IMR-90 (cell line): Measurements from ENCODE around the gene IGFBP1. TPM values are rescaled to one million over a fixed set of nuclear protein-coding genes. Genes with fewer than 3 reads are reported as not detected.

ENCODE experiments used
- ATAC-seq: fragments of 200-7000 bp; cut with Tn5 transposase; 2 replicates; pipeline ENCODE4 v1.9.1; 2020; ENCODE audit warnings: low read depth, mild to moderate bottlenecking, moderate library complexity
- BruUV-seq: library from RNA; stranded (reverse); fragments of 400-500 nt; replicated peaks from 2 replicates; lab custom pipeline; 2021; lab: Mats Ljungman, UMichigan
- CTCF ChIA-PET: fragments of 300-600 bp; formaldehyde crosslinking; extraction: SDS; loops from one replicate; lab custom pipeline; 2021; ENCODE audit warnings: antibody characterized with exemption; lab: Yijun Ruan, JAX
- POLR2A ChIA-PET: fragments of 300-600 bp; sonication (Branson Sonifier 250); formaldehyde crosslinking; loops from one replicate; lab custom pipeline; 2022; ENCODE audit warnings: antibody characterized with exemption; ENCODE audit not compliant: unreplicated experiment; lab: Charles Lee
- DNase-seq: peaks from one replicate; pipeline ENCODE4 v3.0.0; 2013
- H2AFZ ChIP-seq: replicated peaks from 2 replicates; pipeline ENCODE3; 2013; ENCODE audit warnings: low read length, mild to moderate bottlenecking; ENCODE audit not compliant: poor library complexity
- H2AK5ac ChIP-seq: 2 replicates; pipeline ENCODE4 v1.6.1; 2013; ENCODE audit warnings: low read depth, low read length, inconsistent platforms
- H2AK9ac ChIP-seq: replicated peaks from 2 replicates; pipeline ENCODE3; 2013; ENCODE audit warnings: mild to moderate bottlenecking, low read depth, low read length, moderate library complexity; ENCODE audit not compliant: poor library complexity
- H2BK120ac ChIP-seq: 2 replicates; pipeline ENCODE4 v1.6.1; 2013; ENCODE audit warnings: low read depth, low read length, inconsistent platforms
- H2BK15ac ChIP-seq: 3 replicates; pipeline ENCODE4 v1.6.1; 2013; ENCODE audit warnings: low read depth, low read length, inconsistent platforms
- H2BK20ac ChIP-seq: 2 replicates; pipeline ENCODE4 v1.6.1; 2013; ENCODE audit warnings: low read depth, mild to moderate bottlenecking, inconsistent platforms, low read length, moderate library complexity
- H2BK5ac ChIP-seq: 2 replicates; pipeline ENCODE4 v1.6.1; 2013; ENCODE audit warnings: mild to moderate bottlenecking, low read depth, low read length, inconsistent platforms; ENCODE audit not compliant: poor library complexity, severe bottlenecking
- H3K14ac ChIP-seq: replicated peaks from 2 replicates; pipeline ENCODE4 v1.6.1; 2013; ENCODE audit warnings: low read depth, low read length, inconsistent platforms
- H3K18ac ChIP-seq: 2 replicates; pipeline ENCODE4 v1.6.1; 2013; ENCODE audit warnings: low read depth, low read length, control low read depth
- H3K23ac ChIP-seq: 2 replicates; pipeline ENCODE4 v1.6.1; 2013; ENCODE audit warnings: low read depth, low read length, inconsistent platforms
- H3K27ac ChIP-seq: 2 replicates; pipeline ENCODE4 v1.5.1; 2013; ENCODE audit warnings: mild to moderate bottlenecking, control low read depth, low read length; ENCODE audit not compliant: insufficient read depth
- H3K27me3 ChIP-seq: 2 replicates; pipeline ENCODE4 v1.6.1; 2013; ENCODE audit warnings: low read length; ENCODE audit not compliant: control insufficient read depth, insufficient read depth
- H3K36me3 ChIP-seq: 2 replicates; pipeline ENCODE4 v1.6.1; 2013; ENCODE audit warnings: low read length, mixed read lengths; ENCODE audit not compliant: control insufficient read depth, insufficient read depth
- H3K4ac ChIP-seq: 2 replicates; pipeline ENCODE4 v1.6.1; 2013; ENCODE audit warnings: low read depth, low read length, inconsistent platforms
- H3K4me1 ChIP-seq: 2 replicates; pipeline ENCODE4 v1.6.1; 2013; ENCODE audit warnings: low read length, mixed read lengths; ENCODE audit not compliant: control insufficient read depth, insufficient read depth
- H3K4me2 ChIP-seq: 2 replicates; pipeline ENCODE4 v1.6.1; 2013; ENCODE audit warnings: low read depth, mild to moderate bottlenecking, control low read depth, low read length, moderate library complexity
- H3K4me3 ChIP-seq: 2 replicates; pipeline ENCODE4 v1.5.1; 2013; ENCODE audit warnings: low read depth, mild to moderate bottlenecking, control low read depth, low read length, moderate library complexity; ENCODE audit not compliant: insufficient read depth
- H3K56ac ChIP-seq: 2 replicates; pipeline ENCODE4 v1.6.1; 2013; ENCODE audit warnings: low read length, inconsistent platforms; ENCODE audit not compliant: insufficient read depth; ENCODE audit errors: extremely low read depth
- H3K79me1 ChIP-seq, 2 experiments: 2 replicates each; pipeline ENCODE4 v1.6.1; 2013; ENCODE audit warnings: low read length in 2 of 2, inconsistent platforms in 1 of 2, low read depth in 1 of 2
- H3K9ac ChIP-seq: 2 replicates; pipeline ENCODE4 v1.6.1; 2013; ENCODE audit warnings: low read depth, low read length, control low read depth
- H3K9me1 ChIP-seq: 2 replicates; pipeline ENCODE4 v1.6.1; 2013; ENCODE audit warnings: low read length, inconsistent platforms; ENCODE audit not compliant: insufficient read depth
- H3K9me3 ChIP-seq: 2 replicates; pipeline ENCODE4 v1.6.1; 2013; ENCODE audit warnings: low read length; ENCODE audit not compliant: control insufficient read depth, insufficient read depth
- H4K20me1 ChIP-seq: 2 replicates; pipeline ENCODE4 v1.6.1; 2013; ENCODE audit warnings: low read length, inconsistent platforms; ENCODE audit not compliant: insufficient read depth
- H4K5ac ChIP-seq: 2 replicates; pipeline ENCODE4 v1.6.1; 2013; ENCODE audit warnings: mild to moderate bottlenecking, low read depth, low read length, control low read depth
- H4K8ac ChIP-seq, 2 experiments: 2 replicates each; pipeline ENCODE4 v1.6.1; 2013; ENCODE audit warnings: low read depth in 2 of 2, low read length in 2 of 2, control low read depth in 1 of 2, inconsistent platforms in 1 of 2
- H4K91ac ChIP-seq: 2 replicates; pipeline ENCODE4 v1.6.1; 2013; ENCODE audit warnings: low read depth, low read length, inconsistent platforms; ENCODE audit not compliant: insufficient read depth
- BHLHE40 ChIP-seq: fragments of 150-350 bp; IDR thresholded peaks from 2 replicates; pipeline ENCODE4 v1.6.1; 2016; ENCODE audit warnings: mild to moderate bottlenecking, low read depth, low read length
- CEBPB ChIP-seq: IDR thresholded peaks from 2 replicates; pipeline ENCODE4 v1.6.1; 2012; ENCODE audit warnings: low read depth, low read length, improper control_type of control experiment
- CHD1 ChIP-seq: IDR thresholded peaks from 2 replicates; pipeline ENCODE4 v1.6.1; 2012; ENCODE audit warnings: low read depth, low read length, improper control_type of control experiment
- CTCF ChIP-seq: conservative IDR thresholded peaks from 2 replicates; pipeline ENCODE4 v1.5.1; 2012; ENCODE audit warnings: mild to moderate bottlenecking, low read depth, low read length, improper control_type of control experiment
- ELK1 ChIP-seq: fragments of 150-350 bp; IDR thresholded peaks from 2 replicates; pipeline ENCODE4 v1.6.1; 2016; ENCODE audit warnings: low read depth, mild to moderate bottlenecking, low read length, moderate library complexity, borderline replicate concordance
- FOS ChIP-seq: fragments of 150-350 bp; IDR thresholded peaks from 2 replicates; pipeline ENCODE4 v1.6.1; 2016; ENCODE audit warnings: low read depth, low read length
- MAFK ChIP-seq: IDR thresholded peaks from 2 replicates; pipeline ENCODE4 v1.6.1; 2012; ENCODE audit warnings: low read depth, low read length, improper control_type of control experiment
- MAZ ChIP-seq: IDR thresholded peaks from 2 replicates; pipeline ENCODE4 v1.6.1; 2012; ENCODE audit warnings: low read depth, mild to moderate bottlenecking, low read length, improper control_type of control experiment, moderate library complexity, borderline replicate concordance
- MXI1 ChIP-seq: IDR thresholded peaks from 2 replicates; pipeline ENCODE4 v1.6.1; 2012; ENCODE audit warnings: low read depth, mild to moderate bottlenecking, low read length, moderate library complexity, borderline replicate concordance
- NFE2L2 ChIP-seq: fragments of 150-350 bp; IDR thresholded peaks from 2 replicates; pipeline ENCODE4 v1.6.1; 2016; ENCODE audit warnings: low read depth, mild to moderate bottlenecking, low read length
- POLR2A ChIP-seq: IDR thresholded peaks from 2 replicates; pipeline ENCODE4 v1.6.1; 2012; ENCODE audit warnings: mild to moderate bottlenecking, low read depth, low read length
- RAD21 ChIP-seq: IDR thresholded peaks from 2 replicates; pipeline ENCODE4 v1.6.1; 2012; ENCODE audit warnings: low read length, improper control_type of control experiment
- RCOR1 ChIP-seq: IDR thresholded peaks from 2 replicates; pipeline ENCODE4 v1.6.1; 2012; ENCODE audit warnings: mild to moderate bottlenecking, low read length, improper control_type of control experiment; ENCODE audit not compliant: insufficient replicate concordance
- RFX5 ChIP-seq: IDR thresholded peaks from 2 replicates; pipeline ENCODE4 v1.8.0; 2012; ENCODE audit warnings: low read depth, mild to moderate bottlenecking, low read length, moderate library complexity
- SMC3 ChIP-seq: fragments of 150-350 bp; IDR thresholded peaks from 2 replicates; pipeline ENCODE4 v1.6.1; 2016; ENCODE audit warnings: low read depth, mild to moderate bottlenecking, antibody characterized with exemption, low read length, moderate library complexity
- USF2 ChIP-seq: fragments of 150-350 bp; IDR thresholded peaks from 2 replicates; pipeline ENCODE4 v1.6.1; 2017; ENCODE audit warnings: mild to moderate bottlenecking, antibody characterized with exemption, low read length, low read depth
- WGBS, 2 experiments: methylation state at CpG; one replicate each; pipeline versions ENCODE4 v1.1.5 to v1.1.7; 2013; ENCODE audit warnings: missing lambda C conversion rate in 2 of 2; ENCODE audit not compliant: insufficient read length in 1 of 2; ENCODE audit errors: extremely low coverage in 2 of 2; 5-methylcytosine and 5-hydroxymethylcytosine counted together
- dilution Hi-C: fragments of 300-500 bp; cut with HindIII; formaldehyde crosslinking; loops from one replicate; pipeline ENCODE4 v1.14.3; 2018; ENCODE audit warnings: low sequenced_read_pairs; ENCODE audit not compliant: unreplicated experiment
- in situ Hi-C: fragments of 300-500 bp; cut with MboI; formaldehyde crosslinking; loops from 3 replicates; pipeline ENCODE4 v1.14.3; 2019; ENCODE audit warnings: low sequenced_read_pairs, inconsistent platforms, mixed read lengths
- intact Hi-C: fragments of 100-400 bp; cut with micrococcal nuclease; formaldehyde crosslinking; loops from 2 replicates; pipeline ENCODE4 v1.10.0; 2022
- polyA plus RNA-seq, 3 experiments: library from polyadenylated mRNA; depleted of rRNA; stranded (reverse); fragments of >200 nt; gene quantifications; 2 replicates each; pipeline ENCODE4 v1.2.3, GENCODE V29; 2012; ENCODE audit warnings: low replicate concordance in 1 of 3
- total RNA-seq: library from RNA; depleted of rRNA; stranded (reverse); fragments of >200 nt; gene quantifications from 2 replicates; pipeline ENCODE4 v1.2.3, GENCODE V29; 2012

The IGFBP1 gene
- total and polyA plus RNA-seq, 2 of the 4 experiments (the other 2 are of a cell fraction) = not detected

- Histone ChIP-seq H4K5ac (no peak overlapping the region), H2BK20ac (no peak overlapping the region), H3K36me3 (no peaks in the 10 kb centered on the region), H2AK5ac (no peak overlapping the region), H4K8ac (no peak overlapping the region), H3K9me1 (no peaks in the 10 kb centered on the region; the same call in 1 of the 2 replicates), H3K56ac (no peak overlapping the region), H3K27me3 (peaks cover 40% of the 10 kb centered on the region), H3K4me3 (no peak overlapping the region), H2BK5ac (no peak overlapping the region), H2BK120ac (no peak overlapping the region), H3K9ac (no peak overlapping the region), H3K4me1 (no peaks in the 10 kb centered on the region), H3K79me1 (no peaks in the 10 kb centered on the region), H3K4ac (no peak overlapping the region), H3K14ac (no peak overlapping the region), H2AFZ (no peak overlapping the region), H3K18ac (no peak overlapping the region), H3K9me3 (no peaks in the 10 kb centered on the region), H4K20me1 (no peaks in the 10 kb centered on the region), H3K4me2 (no peak overlapping the region), H3K23ac (no peak overlapping the region), H3K27ac (no peak overlapping the region), H4K91ac (no peak overlapping the region), H2BK15ac (no peak overlapping the region), H2AK9ac (no peak overlapping the region)
- in situ Hi-C loops (loop anchor here (5.0 kb wide), 1 partner anchor 1291 kb away; no protein-coding TSS in a partner anchor), dilution Hi-C loops (no loop called here), intact Hi-C loops (loop anchor here (1.0 kb wide), 2 partner anchors 461 to 1289 kb away; no protein-coding TSS in a partner anchor)
- no CpG with 5 or more reads among the region's 6 CpGs for WGBS, 2 experiments
- TF ChIP-seq RFX5 = no peak
- TF ChIP-seq RAD21 = peak; percentile 79
- TF ChIP-seq FOS = no peak
- TF ChIP-seq MXI1 = no peak
- no peak for TF ChIP-seq NFE2L2
- no peak for TF ChIP-seq CHD1
- TF ChIP-seq CEBPB = no peak
- TF ChIP-seq MAFK = no peak
- peak; percentile 74 for TF ChIP-seq SMC3
- no peak for TF ChIP-seq MAZ
- TF ChIP-seq USF2 = no peak
- peak; percentile 79 for TF ChIP-seq CTCF
- TF ChIP-seq BHLHE40 = no peak
- TF ChIP-seq POLR2A = no peak
- TF ChIP-seq RCOR1 = no peak
- TF ChIP-seq ELK1 = no peak
- POLR2A ChIA-PET = no interaction called here
- ATAC-seq = no peak
- CTCF ChIA-PET = interaction anchor here (0.7 to 1.0 kb wide), 2 partner anchors 26 to 1291 kb away, joined by 3 to 5 read pairs; no protein-coding TSS in a partner anchor
- DNase-seq = peak; percentile 53
- no TSS peak for BruUV-seq
These were observed 2.7 kb downstream of the IGFBP1 start for GRCh38 chr7:45890902-45891461.
